ENCODE measurements around the gene SCFD2. TPM values are rescaled to one million over a fixed set of nuclear protein-coding genes. Genes with fewer than 3 reads are reported as not detected.

Gene SCFD2
- 12.0 and 37.0 TPM in 2 replicates for total RNA-seq

DNA sequence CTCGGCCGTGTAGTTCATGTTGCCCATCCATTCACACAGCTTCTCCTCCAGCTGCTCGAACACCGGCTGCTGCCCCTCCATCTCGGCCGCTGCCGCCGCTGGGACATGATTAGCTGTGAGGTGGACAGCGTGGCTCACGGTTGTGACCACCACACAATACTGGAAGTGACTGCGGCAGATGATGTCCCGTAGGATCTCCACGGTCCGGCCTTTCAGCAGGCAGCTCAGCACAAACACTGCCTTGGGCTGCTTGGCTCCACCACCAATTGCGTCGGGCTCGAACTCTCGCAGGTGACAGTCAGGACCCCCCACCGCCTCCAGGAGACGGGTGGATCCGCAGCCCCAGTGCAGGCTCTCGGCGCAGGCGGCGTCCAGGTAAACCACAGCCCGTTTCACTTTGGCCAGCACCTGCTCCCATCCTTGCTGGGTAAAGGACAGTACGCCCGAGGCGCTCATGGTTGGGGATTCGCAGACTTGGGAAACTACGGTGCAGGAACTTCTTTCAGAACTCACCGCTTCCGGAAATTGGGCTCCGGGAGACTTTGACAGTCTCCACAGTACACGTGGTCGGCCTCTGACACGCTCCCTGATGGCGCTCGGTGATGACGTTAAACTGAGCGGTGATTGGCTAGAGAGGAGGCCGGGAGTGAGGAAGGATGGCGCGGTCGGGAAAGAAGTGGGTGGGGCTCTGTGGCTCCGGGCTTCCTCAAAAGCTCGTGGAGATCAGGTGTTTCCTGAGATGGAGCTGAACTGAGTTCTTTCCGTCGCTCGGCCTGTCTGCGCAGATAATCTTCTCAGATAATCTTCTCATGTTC lies at the start of gene SCFD2:
Gene SCFD2, minus strand, starts transcription at position 576 of the 815 bp plus-strand sequence.

DNA sequence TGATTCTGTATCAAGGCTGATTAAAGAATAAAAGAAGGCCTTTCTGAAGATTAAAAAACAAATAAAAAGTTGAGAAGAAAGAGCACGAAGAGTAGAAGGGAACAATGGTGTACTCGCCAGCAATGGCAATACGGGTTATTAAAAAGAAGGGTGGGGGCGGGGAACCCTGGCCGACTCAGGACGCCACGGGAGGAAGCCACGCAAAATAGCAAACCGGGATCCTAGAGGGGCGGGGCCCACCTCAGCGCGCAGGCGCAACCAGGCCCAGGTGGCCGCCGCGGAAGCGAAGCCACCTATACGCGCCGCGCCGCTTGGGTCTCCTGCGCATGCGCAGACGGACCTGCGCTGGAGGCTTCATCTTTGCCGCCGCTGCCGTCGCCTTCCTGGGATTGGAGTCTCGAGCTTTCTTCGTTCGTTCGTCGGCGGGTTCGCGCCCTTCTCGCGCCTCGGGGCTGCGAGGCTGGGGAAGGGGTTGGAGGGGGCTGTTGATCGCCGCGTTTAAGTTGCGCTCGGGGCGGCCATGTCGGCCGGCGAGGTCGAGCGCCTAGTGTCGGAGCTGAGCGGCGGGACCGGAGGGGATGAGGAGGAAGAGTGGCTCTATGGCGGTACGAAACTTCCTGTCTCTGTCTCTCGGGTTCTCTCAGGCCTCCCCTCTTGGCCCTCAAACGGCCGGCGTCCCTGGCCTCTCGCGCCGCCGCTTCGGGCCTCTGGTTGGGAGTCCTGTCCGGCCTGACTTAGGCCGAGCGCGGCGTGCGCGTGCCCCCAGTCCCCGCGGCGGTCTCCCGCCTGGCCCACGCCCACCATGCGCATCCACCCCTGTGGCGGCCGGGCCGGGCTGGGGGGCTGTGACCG lies 11.7 kb upstream of the SCFD2 start, which contains the start of gene FIP1L1:
Gene FIP1L1, plus strand, starts transcription at position 323 of the 852 bp plus-strand sequence. Its CDS starts 198 bp downstream, at position 521.

DNA sequence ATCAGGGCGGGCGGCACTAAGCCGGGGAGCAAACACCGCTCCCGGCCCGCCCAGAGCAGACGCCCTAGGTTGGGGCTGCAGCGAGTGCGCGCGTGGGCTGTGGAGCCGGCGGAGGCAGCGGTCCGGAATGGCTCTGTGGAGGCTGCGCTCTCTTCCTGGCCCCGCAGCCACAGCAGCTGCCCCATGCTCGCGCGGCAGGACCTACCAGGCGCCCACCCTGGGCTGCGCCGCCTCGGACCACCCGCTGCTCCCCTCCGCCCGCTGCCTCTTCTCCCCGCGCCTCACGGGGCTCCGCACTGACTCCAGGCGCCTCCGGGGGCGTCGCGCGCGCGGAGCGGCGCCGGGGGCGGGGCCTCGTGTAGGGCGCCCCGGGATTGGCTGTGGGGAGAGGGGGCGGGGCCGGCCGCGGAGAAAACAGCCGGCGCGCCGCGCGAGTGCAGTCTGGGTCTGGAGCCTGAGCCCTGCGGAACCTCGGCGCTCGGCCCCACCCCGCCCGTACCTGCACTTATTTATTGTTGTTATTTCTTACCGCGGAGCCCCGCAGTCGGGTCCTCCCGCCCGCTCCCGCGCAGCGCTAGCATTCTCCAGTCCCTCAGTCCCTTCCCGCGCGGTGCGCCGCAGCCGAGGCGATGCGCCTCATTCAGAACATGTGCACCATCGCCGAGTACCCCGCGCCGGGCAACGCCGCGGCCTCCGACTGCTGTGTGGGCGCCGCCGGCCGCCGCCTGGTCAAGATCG lies 503.8 kb downstream of the SCFD2 start, which contains the start of gene RASL11B:
Gene RASL11B, plus strand, starts transcription at position 439 of the 738 bp plus-strand sequence. Its CDS starts 191 bp downstream, at position 630.

Other genes starting within 250 kb of the SCFD2 start
- gene FIP1L1, start 11.6 kb upstream of the SCFD2 start, total RNA-seq, result 41.9 and 78.2 TPM in 2 replicates
- gene LNX1, start 225.4 kb upstream of the SCFD2 start, total RNA-seq, result 1.6 and 8.6 TPM in 2 replicates